ENCODE results near the gene RPS10.

RPS10 gene

DNA sequence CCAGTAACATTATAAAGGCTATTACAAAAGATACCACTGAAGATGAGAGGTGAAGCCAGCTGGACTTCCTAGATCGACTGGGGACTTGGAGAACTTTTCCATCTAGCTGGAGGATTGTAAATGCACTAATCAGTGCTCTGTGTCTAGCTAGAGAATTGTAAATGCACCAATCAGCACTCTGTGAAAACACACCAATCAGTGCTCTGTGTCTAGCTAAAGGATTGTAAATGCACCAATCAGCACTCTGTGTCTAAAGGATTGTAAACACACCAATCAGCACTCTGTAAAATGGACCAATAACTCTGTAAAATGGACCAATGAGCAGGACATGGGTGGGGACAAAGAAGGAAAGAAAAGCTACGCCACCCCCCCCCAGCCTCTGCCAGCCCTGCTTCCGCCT lies 13.6 kb upstream of the RPS10 start:
- no peak for ATAC-seq (ENCODE audit: low read depth)
- H3K27ac ChIP-seq (ENCODE audit: poor library complexity, severe bottlenecking), result no peak overlapping the region
- H3K9me3 ChIP-seq (ENCODE audit: severe bottlenecking), result no peaks in the 10 kb centered on the region
- H3K4me3 ChIP-seq (ENCODE audit: severe bottlenecking), result no peak overlapping the region
- no peak for DNase-seq (ENCODE audit: low spot score)
- no peaks in the 10 kb centered on the region for H3K36me3 ChIP-seq (ENCODE audit: low read depth)
- no peaks in the 10 kb centered on the region for H3K27me3 ChIP-seq (ENCODE audit: insufficient read depth, poor library complexity, severe bottlenecking)
- TF ChIP-seq, protein P1, sequence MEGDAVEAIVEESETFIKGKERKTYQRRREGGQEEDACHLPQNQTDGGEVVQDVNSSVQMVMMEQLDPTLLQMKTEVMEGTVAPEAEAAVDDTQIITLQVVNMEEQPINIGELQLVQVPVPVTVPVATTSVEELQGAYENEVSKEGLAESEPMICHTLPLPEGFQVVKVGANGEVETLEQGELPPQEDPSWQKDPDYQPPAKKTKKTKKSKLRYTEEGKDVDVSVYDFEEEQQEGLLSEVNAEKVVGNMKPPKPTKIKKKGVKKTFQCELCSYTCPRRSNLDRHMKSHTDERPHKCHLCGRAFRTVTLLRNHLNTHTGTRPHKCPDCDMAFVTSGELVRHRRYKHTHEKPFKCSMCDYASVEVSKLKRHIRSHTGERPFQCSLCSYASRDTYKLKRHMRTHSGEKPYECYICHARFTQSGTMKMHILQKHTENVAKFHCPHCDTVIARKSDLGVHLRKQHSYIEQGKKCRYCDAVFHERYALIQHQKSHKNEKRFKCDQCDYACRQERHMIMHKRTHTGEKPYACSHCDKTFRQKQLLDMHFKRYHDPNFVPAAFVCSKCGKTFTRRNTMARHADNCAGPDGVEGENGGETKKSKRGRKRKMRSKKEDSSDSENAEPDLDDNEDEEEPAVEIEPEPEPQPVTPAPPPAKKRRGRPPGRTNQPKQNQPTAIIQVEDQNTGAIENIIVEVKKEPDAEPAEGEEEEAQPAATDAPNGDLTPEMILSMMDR (IDR thresholded peaks at IDR 0.05; ENCODE audit: poor library complexity, severe bottlenecking), result no peak
- H3K4me1 ChIP-seq (ENCODE audit: insufficient read depth, poor library complexity, severe bottlenecking), result no peaks in the 10 kb centered on the region

GRCh38 chr6:34438705-34439104 lies 12.8 kb upstream of the RPS10 start:
- H3K36me3 ChIP-seq (ENCODE audit: low read depth), result no peaks in the 10 kb centered on the region
- no peak for ATAC-seq (ENCODE audit: low read depth)
- H3K27ac ChIP-seq (ENCODE audit: poor library complexity, severe bottlenecking), result no peak overlapping the region

DNA sequence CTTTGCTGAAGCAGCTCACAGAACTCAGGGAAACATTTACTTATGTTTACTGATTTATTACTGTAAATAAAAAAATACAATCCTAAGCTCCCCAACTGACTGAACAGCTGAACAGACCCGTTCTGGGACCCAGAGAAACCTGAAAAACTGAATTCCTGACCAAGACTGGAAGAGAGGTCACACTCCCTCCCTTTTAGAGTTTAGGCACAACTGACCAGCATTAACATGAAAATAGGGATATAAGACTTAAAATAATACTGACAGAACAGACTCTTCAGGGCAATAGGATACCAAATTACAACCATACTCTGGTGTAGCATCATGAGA lies 11.7 kb upstream of the RPS10 start:
- ATAC-seq (ENCODE audit: low read depth) (no peak), DNase-seq (ENCODE audit: low spot score) (no peak)

More at GRCh38 chr6:34438705-34439104, 12.8 kb upstream of the RPS10 start:
- Histone ChIP-seq H3K4me1 (ENCODE audit: insufficient read depth, poor library complexity, severe bottlenecking) (no peaks in the 10 kb centered on the region), H3K4me3 (ENCODE audit: severe bottlenecking) (no peak overlapping the region), H3K27me3 (ENCODE audit: insufficient read depth, poor library complexity, severe bottlenecking) (no peaks in the 10 kb centered on the region), H3K9me3 (ENCODE audit: severe bottlenecking) (no peaks in the 10 kb centered on the region)
- TF ChIP-seq, protein P1 (IDR thresholded peaks at IDR 0.05; ENCODE audit: poor library complexity, severe bottlenecking), result no peak
- DNase-seq (ENCODE audit: low spot score), result no peak

GRCh38 chr6:34436803-34437643 lies 11.2 kb upstream of the RPS10 start:
- Histone ChIP-seq H3K27me3 (ENCODE audit: insufficient read depth, poor library complexity, severe bottlenecking) (no peaks in the 10 kb centered on the region), H3K9me3 (ENCODE audit: severe bottlenecking) (no peaks in the 10 kb centered on the region), H3K27ac (ENCODE audit: poor library complexity, severe bottlenecking) (no peak overlapping the region), H3K4me3 (ENCODE audit: severe bottlenecking) (no peak overlapping the region), H3K36me3 (ENCODE audit: low read depth) (no peaks in the 10 kb centered on the region), H3K4me1 (ENCODE audit: insufficient read depth, poor library complexity, severe bottlenecking) (no peaks in the 10 kb centered on the region)
- DNase-seq (ENCODE audit: low spot score) (no peak), ATAC-seq (ENCODE audit: low read depth) (no peak)
- TF ChIP-seq, protein P1 (IDR thresholded peaks at IDR 0.05; ENCODE audit: poor library complexity, severe bottlenecking), result no peak

More for the DNA sequence above, 11.7 kb upstream of the RPS10 start:
- H3K4me1 ChIP-seq (ENCODE audit: insufficient read depth, poor library complexity, severe bottlenecking), result no peaks in the 10 kb centered on the region
- H3K27me3 ChIP-seq (ENCODE audit: insufficient read depth, poor library complexity, severe bottlenecking), result no peaks in the 10 kb centered on the region
- no peaks in the 10 kb centered on the region for H3K36me3 ChIP-seq (ENCODE audit: low read depth)
- TF ChIP-seq, protein P1 (IDR thresholded peaks at IDR 0.05; ENCODE audit: poor library complexity, severe bottlenecking), result no peak
- no peak overlapping the region for H3K4me3 ChIP-seq (ENCODE audit: severe bottlenecking)
- no peaks in the 10 kb centered on the region for H3K9me3 ChIP-seq (ENCODE audit: severe bottlenecking)
- no peak overlapping the region for H3K27ac ChIP-seq (ENCODE audit: poor library complexity, severe bottlenecking)

DNA sequence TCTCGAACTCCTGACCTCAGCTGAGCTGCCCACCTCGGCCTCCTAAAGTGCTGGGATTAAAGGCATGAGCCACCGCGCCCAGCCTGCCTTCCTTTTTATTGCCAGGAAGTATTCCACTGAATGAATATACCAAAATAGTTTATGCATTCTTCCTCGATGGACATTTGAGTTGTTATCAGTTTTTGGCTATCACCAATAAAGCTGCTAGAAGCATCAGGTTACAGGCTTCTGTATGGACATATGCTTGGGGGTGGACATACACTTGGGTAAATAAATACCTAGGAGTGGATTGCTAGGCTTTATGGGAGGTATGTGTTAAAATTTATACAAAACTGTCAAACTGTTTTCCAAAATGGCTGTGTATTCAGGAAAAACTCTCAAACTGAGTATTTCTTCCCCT lies 10.0 kb upstream of the RPS10 start:
- ATAC-seq (ENCODE audit: low read depth) (no peak), DNase-seq (ENCODE audit: low spot score) (no peak)
- TF ChIP-seq, protein P1 (IDR thresholded peaks at IDR 0.05; ENCODE audit: poor library complexity, severe bottlenecking), result no peak
- Histone ChIP-seq H3K27ac (ENCODE audit: poor library complexity, severe bottlenecking) (no peak overlapping the region), H3K4me1 (ENCODE audit: insufficient read depth, poor library complexity, severe bottlenecking) (no peaks in the 10 kb centered on the region), H3K9me3 (ENCODE audit: severe bottlenecking) (no peaks in the 10 kb centered on the region), H3K4me3 (ENCODE audit: severe bottlenecking) (no peak overlapping the region), H3K36me3 (ENCODE audit: low read depth) (no peaks in the 10 kb centered on the region), H3K27me3 (ENCODE audit: insufficient read depth, poor library complexity, severe bottlenecking) (no peaks in the 10 kb centered on the region)
